Testis (tissue), 2 donors: Measurements from ENCODE around the gene NLRP5.

Source experiments
- POLR2A ChIP-seq: fragments of 450-650 bp; IDR thresholded peaks from one replicate; pipeline ENCODE4 v1.6.1; 2017; ENCODE audit warnings: antibody characterized with exemption, mild to moderate bottlenecking, moderate library complexity
- TF ChIP-seq, protein P1 (sequence below), 3 experiments: fragments of 450-650 bp in 2 of 3; fragments of 200-600 bp in 1 of 3; sonication (generic) in 1 of 3; IDR thresholded peaks; one replicate each; pipeline ENCODE4 v1.5.1; 2016 to 2019; ENCODE audit warnings: antibody characterized with exemption in 3 of 3, mild to moderate bottlenecking in 2 of 3, moderate library complexity in 1 of 3

GRCh38 chr19:56109226-56109625 is 122.7 kb downstream of the NLRP5 start:
- TF ChIP-seq, protein P1, sequence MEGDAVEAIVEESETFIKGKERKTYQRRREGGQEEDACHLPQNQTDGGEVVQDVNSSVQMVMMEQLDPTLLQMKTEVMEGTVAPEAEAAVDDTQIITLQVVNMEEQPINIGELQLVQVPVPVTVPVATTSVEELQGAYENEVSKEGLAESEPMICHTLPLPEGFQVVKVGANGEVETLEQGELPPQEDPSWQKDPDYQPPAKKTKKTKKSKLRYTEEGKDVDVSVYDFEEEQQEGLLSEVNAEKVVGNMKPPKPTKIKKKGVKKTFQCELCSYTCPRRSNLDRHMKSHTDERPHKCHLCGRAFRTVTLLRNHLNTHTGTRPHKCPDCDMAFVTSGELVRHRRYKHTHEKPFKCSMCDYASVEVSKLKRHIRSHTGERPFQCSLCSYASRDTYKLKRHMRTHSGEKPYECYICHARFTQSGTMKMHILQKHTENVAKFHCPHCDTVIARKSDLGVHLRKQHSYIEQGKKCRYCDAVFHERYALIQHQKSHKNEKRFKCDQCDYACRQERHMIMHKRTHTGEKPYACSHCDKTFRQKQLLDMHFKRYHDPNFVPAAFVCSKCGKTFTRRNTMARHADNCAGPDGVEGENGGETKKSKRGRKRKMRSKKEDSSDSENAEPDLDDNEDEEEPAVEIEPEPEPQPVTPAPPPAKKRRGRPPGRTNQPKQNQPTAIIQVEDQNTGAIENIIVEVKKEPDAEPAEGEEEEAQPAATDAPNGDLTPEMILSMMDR (IDR thresholded peaks at IDR 0.05) = no peak
- TF ChIP-seq POLR2A = no peak
